NCI-H2227 (cell line): ENCODE results near the gene RNF13.

ENCODE experiments used
- DNase-seq: peaks from one replicate; lab custom pipeline; 2025; ENCODE audit not compliant: unreplicated experiment; lab: John Stamatoyannopoulos, UW

The RNF13 gene

GRCh38 chr3:149812606-149813366 lies at the start of gene RNF13:
Gene RNF13, plus strand, starts transcription at chr3:149813215. Its CDS starts 32,812 bp downstream, at chr3:149846027.
- DNase-seq = peak; percentile 91

- DNase-seq = no peak
Measured at GRCh38 chr3:149763565-149764195, 49.3 kb upstream of the RNF13 start.

- DNase-seq = no peak
Measured at GRCh38 chr3:149764302-149764701, 48.7 kb upstream of the RNF13 start.

GRCh38 chr3:149765762-149766334 lies 47.2 kb upstream of the RNF13 start:
- DNase-seq = peak; percentile 0

GRCh38 chr3:149767720-149768119 lies 45.3 kb upstream of the RNF13 start:
- no peak for DNase-seq

- DNase-seq = no peak
Measured at GRCh38 chr3:149768704-149769103, 44.3 kb upstream of the RNF13 start.

GRCh38 chr3:149770246-149770645 lies 42.8 kb upstream of the RNF13 start:
- no peak for DNase-seq

GRCh38 chr3:149771652-149772271 lies 41.3 kb upstream of the RNF13 start:
- peak; percentile 48 for DNase-seq

- DNase-seq = no peak
Measured at GRCh38 chr3:149772861-149773260, 40.2 kb upstream of the RNF13 start.

- no peak for DNase-seq
Measured at GRCh38 chr3:149776170-149776569, 36.8 kb upstream of the RNF13 start.

GRCh38 chr3:149777414-149778214 lies 35.4 kb upstream of the RNF13 start:
- DNase-seq = no peak

- DNase-seq = no peak
Measured at GRCh38 chr3:149781211-149781610, 31.8 kb upstream of the RNF13 start.

- DNase-seq = no peak
Measured at GRCh38 chr3:149781741-149782140, 31.3 kb upstream of the RNF13 start.

- no peak for DNase-seq
Measured at GRCh38 chr3:149783576-149783975, 29.4 kb upstream of the RNF13 start.

GRCh38 chr3:149784064-149784704 lies 28.8 kb upstream of the RNF13 start:
- no peak for DNase-seq

- no peak for DNase-seq
Measured at GRCh38 chr3:149790268-149790667, 22.7 kb upstream of the RNF13 start.

- no peak for DNase-seq
Measured at GRCh38 chr3:149790698-149791097, 22.3 kb upstream of the RNF13 start.

- DNase-seq = no peak
Measured at GRCh38 chr3:149792452-149793270, 20.4 kb upstream of the RNF13 start, which contains the start of gene ANKUB1. Gene ANKUB1, minus strand, starts transcription at chr3:149792554. Its CDS starts 188 bp downstream, at chr3:149792366.

GRCh38 chr3:149796026-149796425 lies 17.0 kb upstream of the RNF13 start:
- DNase-seq = no peak

GRCh38 chr3:149800693-149801092 lies 12.3 kb upstream of the RNF13 start:
- DNase-seq = no peak
